Measurements from ENCODE around the gene RHBDF2.
A peak's percentile ranks its signal among the peaks of the same experiment; 100 is the strongest.
"Not testable (repeated sequence)": the region's sequence is repeated elsewhere in the genome, so short reads cannot be mapped to it uniquely, and the experiment has no call there.

The RHBDF2 gene

DNA sequence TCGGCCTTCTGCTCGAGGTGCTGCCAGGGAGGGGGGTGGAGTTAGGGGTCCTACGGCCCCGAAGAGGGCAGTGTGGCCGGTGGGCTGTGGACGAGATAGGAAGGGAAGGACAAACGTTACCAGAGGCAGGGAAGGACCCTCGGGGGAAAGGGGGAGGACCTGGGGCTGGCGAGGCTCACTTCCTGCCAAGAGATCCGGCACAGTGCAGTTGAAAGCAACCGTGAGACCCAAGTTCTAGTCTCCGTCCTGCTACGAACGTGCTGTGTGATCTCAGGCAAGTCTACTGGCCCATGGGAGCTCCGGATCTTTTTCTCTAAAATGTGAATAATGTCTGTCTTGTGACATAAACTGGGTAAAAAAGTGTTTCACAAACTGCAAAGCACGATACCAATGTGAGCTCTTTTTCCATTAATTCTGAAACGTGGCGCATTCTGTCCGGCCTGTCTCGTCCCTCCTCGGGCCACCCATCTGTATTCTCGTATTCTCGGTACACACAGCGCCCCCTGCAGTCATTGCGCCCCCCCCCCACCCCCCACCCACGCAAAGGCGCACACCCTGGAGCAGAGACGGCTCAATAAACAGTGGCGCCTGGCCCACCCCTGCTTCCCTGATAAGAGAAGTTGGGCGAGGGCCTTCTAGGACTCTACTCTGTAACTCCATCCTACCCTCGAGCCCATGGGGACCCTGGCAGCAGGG, 27.5 kb upstream of the RHBDF2 start:
- DNase-seq (ENCODE audit: insufficient read length) (peak; percentile 32), FAIRE-seq (no peak)
- TF ChIP-seq POLR2A (IDR thresholded peaks at IDR 0.05; ENCODE audit: low read depth, low read length) (no peak), POLR2AphosphoS5 (IDR thresholded peaks at IDR 0.05; ENCODE audit: low read depth, low read length) (no peak), TAF1 (IDR thresholded peaks at IDR 0.05; ENCODE audit: borderline replicate concordance, low read depth, low read length) (no peak)

- peak; percentile 28 for DNase-seq (ENCODE audit: insufficient read length)
- no peak for FAIRE-seq
- no peak for TF ChIP-seq POLR2AphosphoS5 (IDR thresholded peaks at IDR 0.05; ENCODE audit: low read depth, low read length)
- TF ChIP-seq TAF1 (IDR thresholded peaks at IDR 0.05; ENCODE audit: borderline replicate concordance, low read depth, low read length): no peak
- no peak for TF ChIP-seq POLR2A (IDR thresholded peaks at IDR 0.05; ENCODE audit: low read depth, low read length)
Measured at GRCh38 chr17:76528156-76528527, 26.9 kb upstream of the RHBDF2 start.

DNA sequence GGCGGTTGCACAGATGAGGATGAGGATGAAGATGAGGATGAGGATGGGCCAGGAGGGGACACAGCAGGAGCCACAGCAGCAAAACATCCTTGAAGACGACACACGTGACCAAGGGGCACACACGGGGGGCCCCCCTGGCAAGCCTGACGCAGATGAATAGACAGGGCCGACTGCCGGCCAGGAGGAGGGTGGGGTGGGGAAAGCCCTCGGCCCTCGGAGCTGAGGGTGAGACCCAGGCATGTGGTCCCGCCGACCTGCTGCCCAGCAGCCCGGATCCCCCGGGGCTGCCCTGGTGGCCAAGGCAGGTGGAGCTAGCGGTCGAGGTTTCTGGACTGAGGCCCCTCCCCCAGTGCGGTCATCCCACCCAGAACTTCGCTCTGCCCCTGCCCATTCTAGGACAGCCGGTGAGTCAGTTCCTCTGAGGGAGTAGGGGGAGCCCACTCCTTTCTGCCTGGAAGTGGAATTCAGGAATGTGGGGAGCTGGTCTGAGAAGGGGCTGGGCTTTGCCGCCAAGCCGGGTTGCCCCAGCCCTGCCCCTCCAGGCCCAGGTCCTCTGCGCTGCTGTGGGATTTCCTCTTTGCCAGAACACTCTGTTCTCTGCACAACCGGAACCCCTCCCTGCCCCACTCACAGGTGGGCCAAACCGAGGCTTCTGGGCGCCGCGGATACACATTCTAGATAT, 26.3 kb upstream of the RHBDF2 start:
- TF ChIP-seq POLR2AphosphoS5 (IDR thresholded peaks at IDR 0.05; ENCODE audit: low read depth, low read length) (no peak), POLR2A (IDR thresholded peaks at IDR 0.05; ENCODE audit: low read depth, low read length) (no peak), TAF1 (IDR thresholded peaks at IDR 0.05; ENCODE audit: borderline replicate concordance, low read depth, low read length) (no peak)
- no peak for FAIRE-seq
- no peak for DNase-seq (ENCODE audit: insufficient read length)

DNA sequence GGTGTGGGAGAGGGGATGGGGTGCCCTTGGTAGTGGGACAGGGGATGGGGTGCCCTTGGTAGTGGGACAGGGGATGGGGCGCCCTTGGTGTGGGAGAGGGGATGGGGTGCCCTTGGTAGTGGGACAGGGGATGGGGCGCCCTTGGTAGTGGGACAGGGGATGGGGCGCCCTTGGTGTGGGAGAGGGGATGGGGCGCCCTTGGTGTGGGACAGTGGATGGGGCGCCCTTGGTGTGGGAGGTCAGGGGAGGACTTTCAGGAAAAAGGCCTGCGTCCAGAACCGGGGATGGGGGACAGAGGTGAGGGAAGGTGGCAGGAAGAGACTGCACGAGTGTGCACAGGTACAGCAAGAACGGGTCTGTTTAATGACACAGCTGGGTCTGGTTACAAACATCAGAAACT, 25.8 kb upstream of the RHBDF2 start:
- DNase-seq (ENCODE audit: insufficient read length); FAIRE-seq: not testable (repeated sequence)

GRCh38 chr17:76525513-76525833, 24.2 kb upstream of the RHBDF2 start:
- not testable (repeated sequence) for FAIRE-seq; DNase-seq (ENCODE audit: insufficient read length)

- TF ChIP-seq TAF1 (IDR thresholded peaks at IDR 0.05; ENCODE audit: borderline replicate concordance, low read depth, low read length) (no peak), POLR2A (IDR thresholded peaks at IDR 0.05; ENCODE audit: low read depth, low read length) (no peak), POLR2AphosphoS5 (IDR thresholded peaks at IDR 0.05; ENCODE audit: low read depth, low read length) (no peak)
- FAIRE-seq: no peak
- no peak for DNase-seq (ENCODE audit: insufficient read length)
Measured at GRCh38 chr17:76524598-76525512, 23.6 kb upstream of the RHBDF2 start.

GRCh38 chr17:76523084-76524037, 22.1 kb upstream of the RHBDF2 start:
- FAIRE-seq (peak; percentile 92), DNase-seq (ENCODE audit: insufficient read length) (peak; percentile 85)
- TF ChIP-seq POLR2A (IDR thresholded peaks at IDR 0.05; ENCODE audit: low read depth, low read length): no peak
- TF ChIP-seq TAF1 (IDR thresholded peaks at IDR 0.05; ENCODE audit: borderline replicate concordance, low read depth, low read length): no peak
- no peak for TF ChIP-seq POLR2AphosphoS5 (IDR thresholded peaks at IDR 0.05; ENCODE audit: low read depth, low read length)

- DNase-seq (ENCODE audit: insufficient read length); FAIRE-seq: not testable (repeated sequence)
Measured at GRCh38 chr17:76521683-76522082, 20.5 kb upstream of the RHBDF2 start.

GRCh38 chr17:76521262-76521661, 20.0 kb upstream of the RHBDF2 start:
- TF ChIP-seq POLR2A (IDR thresholded peaks at IDR 0.05; ENCODE audit: low read depth, low read length): no peak
- no peak for TF ChIP-seq POLR2AphosphoS5 (IDR thresholded peaks at IDR 0.05; ENCODE audit: low read depth, low read length)
- no peak for TF ChIP-seq TAF1 (IDR thresholded peaks at IDR 0.05; ENCODE audit: borderline replicate concordance, low read depth, low read length)
- no peak for FAIRE-seq
- DNase-seq (ENCODE audit: insufficient read length): no peak

DNA sequence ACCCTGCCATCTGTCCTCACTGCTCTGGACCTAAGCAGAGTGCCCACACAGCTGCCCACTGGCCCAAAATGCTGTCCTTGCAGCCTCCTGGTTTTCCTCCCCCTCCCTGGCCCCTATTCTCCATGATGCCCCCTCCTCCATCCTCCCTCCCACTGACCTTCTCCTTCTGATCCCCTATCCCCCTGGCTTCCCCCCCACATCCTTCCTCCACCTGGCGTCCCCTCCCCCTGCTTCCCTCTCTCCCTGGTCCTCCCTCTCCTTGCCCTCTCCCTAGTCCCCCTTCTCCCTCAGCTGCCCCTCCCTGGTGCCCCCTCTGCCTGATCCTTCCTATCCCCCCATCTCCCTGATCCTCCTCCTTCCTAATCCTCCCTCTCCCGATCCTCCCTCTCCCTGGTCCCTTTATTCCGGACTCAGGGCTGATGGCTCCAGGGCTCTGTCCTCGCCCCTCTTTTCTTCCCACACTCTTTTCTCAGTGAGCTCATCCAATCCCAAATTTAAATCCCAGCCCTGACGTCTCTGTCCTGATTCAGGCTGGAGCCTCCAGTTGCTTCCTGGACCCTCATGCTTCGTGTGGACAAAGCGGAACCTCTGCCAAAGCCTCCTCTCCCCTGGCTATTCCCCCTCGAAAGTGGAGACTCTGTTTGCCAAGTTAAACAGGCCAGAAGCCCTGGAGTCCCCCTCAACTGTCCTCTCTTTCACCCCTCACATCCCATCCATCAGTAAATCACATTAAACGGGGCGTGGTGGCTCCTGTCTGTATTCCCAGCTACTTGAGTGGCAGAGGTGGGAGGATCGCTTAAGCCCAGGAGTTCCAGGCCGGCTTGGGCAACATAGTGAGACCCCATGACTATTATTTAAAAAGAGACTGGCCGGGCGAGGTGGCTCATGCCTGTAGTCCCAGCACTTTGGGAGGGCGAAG, 18.1 kb upstream of the RHBDF2 start:
- DNase-seq (ENCODE audit: insufficient read length) (no peak), FAIRE-seq (no peak)
- no peak for TF ChIP-seq POLR2A (IDR thresholded peaks at IDR 0.05; ENCODE audit: low read depth, low read length)
- TF ChIP-seq TAF1 (IDR thresholded peaks at IDR 0.05; ENCODE audit: borderline replicate concordance, low read depth, low read length): no peak
- no peak for TF ChIP-seq POLR2AphosphoS5 (IDR thresholded peaks at IDR 0.05; ENCODE audit: low read depth, low read length)

All from GM12892 (cell line).